Ishikawa (cell line): ENCODE data around the gene HOXD4.

Experiments used
- CEBPB ChIP-seq: IDR thresholded peaks from 2 replicates; pipeline ENCODE4 v1.6.1; 2012
- CREB1 ChIP-seq: IDR thresholded peaks from 2 replicates; pipeline ENCODE4 v1.6.1; 2012; ENCODE audit warnings: low read depth
- EP300 ChIP-seq: IDR thresholded peaks from 2 replicates; pipeline ENCODE4 v1.6.1; 2012; ENCODE audit warnings: borderline replicate concordance
- FOXM1 ChIP-seq: IDR thresholded peaks from 2 replicates; pipeline ENCODE4 v1.6.1; 2012; ENCODE audit warnings: low read depth, borderline replicate concordance
- MAX ChIP-seq: IDR thresholded peaks from 2 replicates; pipeline ENCODE4 v1.6.1; 2012
- RAD21 ChIP-seq: IDR thresholded peaks from 2 replicates; pipeline ENCODE4 v1.6.1; 2012; ENCODE audit warnings: low read depth
- REST ChIP-seq: IDR thresholded peaks from 2 replicates; pipeline ENCODE4 v1.6.1; 2012; ENCODE audit warnings: low read depth, mild to moderate bottlenecking
- TCF12 ChIP-seq: IDR thresholded peaks from 2 replicates; pipeline ENCODE4 v1.6.1; 2012; ENCODE audit warnings: low read depth
- TEAD4 ChIP-seq: IDR thresholded peaks from 2 replicates; pipeline ENCODE4 v1.6.1; 2012

GRCh38 chr2:176120364-176121189, 30.8 kb upstream of the HOXD4 start:
- TF ChIP-seq MAX (no peak), RAD21 (no peak), CREB1 (no peak), TCF12 (no peak), EP300 (no peak), REST (no peak), TEAD4 (no peak), CEBPB (no peak), FOXM1 (no peak)
